ENCODE results near the gene NPC1.

DNA sequence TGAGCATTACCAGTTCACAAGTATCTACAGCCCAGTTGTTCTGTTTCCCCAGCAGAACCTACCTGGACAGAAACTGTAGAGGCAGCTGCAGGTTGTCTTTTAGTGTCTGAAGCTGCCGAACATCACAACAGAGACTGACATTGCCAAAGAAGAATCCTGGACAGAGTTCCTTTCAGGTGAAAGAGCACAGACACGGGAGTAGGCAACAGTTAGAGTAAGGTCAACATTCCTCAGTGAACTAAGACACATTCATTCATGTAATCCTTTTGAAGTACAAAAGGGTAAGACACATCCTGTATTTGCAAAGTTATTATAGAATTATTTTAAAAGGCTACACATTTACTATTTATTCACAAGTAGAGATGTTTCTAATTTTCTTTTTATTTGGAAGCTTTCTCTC is 14.3 kb downstream of the NPC1 start:
- TF ChIP-seq, protein P1, sequence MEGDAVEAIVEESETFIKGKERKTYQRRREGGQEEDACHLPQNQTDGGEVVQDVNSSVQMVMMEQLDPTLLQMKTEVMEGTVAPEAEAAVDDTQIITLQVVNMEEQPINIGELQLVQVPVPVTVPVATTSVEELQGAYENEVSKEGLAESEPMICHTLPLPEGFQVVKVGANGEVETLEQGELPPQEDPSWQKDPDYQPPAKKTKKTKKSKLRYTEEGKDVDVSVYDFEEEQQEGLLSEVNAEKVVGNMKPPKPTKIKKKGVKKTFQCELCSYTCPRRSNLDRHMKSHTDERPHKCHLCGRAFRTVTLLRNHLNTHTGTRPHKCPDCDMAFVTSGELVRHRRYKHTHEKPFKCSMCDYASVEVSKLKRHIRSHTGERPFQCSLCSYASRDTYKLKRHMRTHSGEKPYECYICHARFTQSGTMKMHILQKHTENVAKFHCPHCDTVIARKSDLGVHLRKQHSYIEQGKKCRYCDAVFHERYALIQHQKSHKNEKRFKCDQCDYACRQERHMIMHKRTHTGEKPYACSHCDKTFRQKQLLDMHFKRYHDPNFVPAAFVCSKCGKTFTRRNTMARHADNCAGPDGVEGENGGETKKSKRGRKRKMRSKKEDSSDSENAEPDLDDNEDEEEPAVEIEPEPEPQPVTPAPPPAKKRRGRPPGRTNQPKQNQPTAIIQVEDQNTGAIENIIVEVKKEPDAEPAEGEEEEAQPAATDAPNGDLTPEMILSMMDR (IDR thresholded peaks at IDR 0.05 in 4 of 5, conservative IDR thresholded peaks at IDR 0.05 in 1 of 5): no peak
- no peak for TF ChIP-seq POLR2A (IDR thresholded peaks at IDR 0.05)
